Adipose tissue (tissue), 3 donors: Measurements from ENCODE around the gene MALT1. TPM values are rescaled to one million over a fixed set of nuclear protein-coding genes. Genes with fewer than 3 reads are reported as not detected.

Experiments used
- H3K27ac ChIP-seq: one replicate; pipeline ENCODE4 v1.5.1; 2013; ENCODE audit warnings: low read depth, low read length
- WGBS, 3 donors: extraction: QIAGEN DNeasy Blood & Tissue Kit; methylation state at CpG; one replicate each; pipeline ENCODE4 v1.1.7; 2013; 5-methylcytosine and 5-hydroxymethylcytosine counted together
- polyA plus RNA-seq, 3 donors: library from polyadenylated mRNA; stranded (reverse); fragments of 200-250 nt; gene quantifications; one replicate each; pipeline ENCODE4 v1.2.3, GENCODE V29; 2013
- donor health status: healthy with polysubstance abuse.
- donor health status: Bipolar disorder and iron deficiency.
- donor health status: healthy.

MALT1 gene
- polyA plus RNA-seq, 3 donors: 3.3 to 7.5 (median 6.8) TPM

DNA sequence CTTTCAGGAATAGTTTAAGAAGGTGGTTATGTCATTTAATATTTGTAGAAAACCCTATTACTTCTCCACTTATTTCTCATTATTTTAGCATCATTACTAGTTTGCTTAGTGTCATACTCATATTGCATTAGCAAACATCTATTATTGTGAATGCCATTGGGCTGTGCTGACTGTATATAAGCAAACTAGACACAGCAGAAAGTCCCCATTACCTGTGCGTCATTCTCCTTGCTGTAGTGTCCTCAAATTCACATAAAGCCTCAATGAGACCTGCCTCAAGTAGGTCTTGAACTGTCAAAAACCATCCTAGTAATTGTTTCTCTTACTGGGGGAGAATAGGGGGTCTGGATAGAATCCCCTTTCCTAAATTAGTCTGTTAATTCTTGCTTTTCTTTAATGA is 43.6 kb downstream of the MALT1 start:
- no peak overlapping the region for H3K27ac ChIP-seq
- WGBS, 3 donors: 97 to 100% (median 99%) methylated on average over 1 of the region's 1 CpG

DNA sequence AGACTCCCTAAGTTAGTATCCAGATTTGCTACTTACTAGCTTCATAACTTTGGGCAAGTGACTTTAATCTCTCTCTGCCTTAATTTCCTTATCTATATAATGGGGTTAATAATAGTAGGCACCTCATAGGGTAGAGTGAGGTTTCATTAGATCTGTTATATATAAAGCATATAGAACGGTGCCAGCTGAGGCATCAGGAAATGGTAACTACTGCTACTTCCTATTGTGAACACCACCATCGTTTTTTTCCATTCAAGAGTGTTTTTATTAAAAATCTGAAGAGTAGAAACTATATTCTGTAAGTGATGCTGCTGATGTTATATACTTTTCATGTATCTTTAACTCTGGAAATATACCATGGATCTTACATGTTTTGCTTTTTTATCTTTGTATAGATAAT is 44.3 kb downstream of the MALT1 start:
- H3K27ac ChIP-seq: no peak overlapping the region
- WGBS, 3 donors: 34 to 70% (median 50%) methylated on average over 2 of the region's 2 CpGs

DNA sequence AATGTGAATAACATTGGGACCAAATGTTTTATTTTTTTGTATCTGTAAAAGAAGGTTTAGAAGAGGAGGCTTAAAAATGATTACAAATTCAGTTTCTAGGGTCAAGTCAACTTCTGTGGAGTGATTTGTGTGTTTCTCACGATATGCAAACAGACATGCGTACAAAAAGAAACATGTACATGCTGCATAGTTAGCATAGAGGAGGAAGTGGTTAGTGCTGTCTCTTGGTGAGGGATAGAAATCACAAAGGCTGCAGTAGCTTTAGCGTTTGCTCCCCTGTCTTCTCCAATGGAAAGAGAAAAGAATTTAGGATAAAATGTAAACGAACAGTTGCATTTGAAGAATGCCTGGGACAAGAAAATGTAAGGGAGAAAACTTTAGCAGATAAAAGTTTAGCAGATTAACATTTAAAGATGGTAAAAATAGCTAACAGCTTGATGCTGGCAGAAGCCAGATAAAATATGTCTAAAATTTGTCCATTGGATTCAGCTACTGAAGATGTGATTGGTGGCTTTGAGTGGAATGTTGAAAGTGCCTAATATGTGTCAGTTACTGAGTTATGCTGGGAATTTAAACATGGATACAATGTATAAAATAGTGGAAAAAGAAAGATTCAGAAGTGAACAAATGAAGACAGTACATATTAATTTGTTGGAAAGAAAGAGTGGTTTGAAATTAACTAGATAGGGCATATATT is 44.9 kb downstream of the MALT1 start:
- WGBS, 3 donors: 43 to 77% (median 51%) methylated on average over 4 of the region's 4 CpGs
- no peak overlapping the region for H3K27ac ChIP-seq

DNA sequence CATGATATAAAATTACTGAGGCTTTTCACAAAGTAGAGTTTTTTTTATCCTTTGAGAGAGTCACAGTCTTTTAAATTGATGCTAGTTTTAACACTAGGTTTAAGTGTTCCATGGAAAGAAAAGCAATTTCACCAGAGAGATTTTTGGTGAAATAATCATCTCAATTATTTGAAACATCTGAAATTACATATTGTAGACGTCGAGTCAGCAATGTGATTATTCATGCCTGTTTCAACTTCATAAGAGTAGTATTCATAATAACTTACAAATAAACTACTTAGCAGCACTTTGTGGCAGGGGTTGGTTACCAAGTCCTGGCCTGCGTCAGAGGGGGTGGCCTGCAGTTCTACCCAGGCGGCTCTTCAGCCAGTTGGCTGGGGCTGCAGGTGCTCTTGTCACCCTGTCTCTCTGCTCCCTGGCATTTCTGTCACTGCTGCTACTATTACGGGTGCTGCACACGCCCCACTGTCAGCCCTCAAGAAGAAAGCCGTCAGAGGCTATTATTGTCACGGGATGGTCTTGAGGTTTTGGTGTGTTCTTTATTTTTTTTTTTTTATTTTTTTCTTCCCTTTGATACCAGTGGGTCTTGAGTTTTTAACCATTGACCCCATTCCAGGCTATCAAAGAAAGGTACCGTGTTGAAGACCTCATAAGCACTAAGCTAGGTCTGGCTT is 50.4 kb downstream of the MALT1 start:
- H3K27ac ChIP-seq: no peak overlapping the region
- 92 to 97% (median 96%) methylated on average over 9 of the region's 9 CpGs for WGBS, 3 donors

DNA sequence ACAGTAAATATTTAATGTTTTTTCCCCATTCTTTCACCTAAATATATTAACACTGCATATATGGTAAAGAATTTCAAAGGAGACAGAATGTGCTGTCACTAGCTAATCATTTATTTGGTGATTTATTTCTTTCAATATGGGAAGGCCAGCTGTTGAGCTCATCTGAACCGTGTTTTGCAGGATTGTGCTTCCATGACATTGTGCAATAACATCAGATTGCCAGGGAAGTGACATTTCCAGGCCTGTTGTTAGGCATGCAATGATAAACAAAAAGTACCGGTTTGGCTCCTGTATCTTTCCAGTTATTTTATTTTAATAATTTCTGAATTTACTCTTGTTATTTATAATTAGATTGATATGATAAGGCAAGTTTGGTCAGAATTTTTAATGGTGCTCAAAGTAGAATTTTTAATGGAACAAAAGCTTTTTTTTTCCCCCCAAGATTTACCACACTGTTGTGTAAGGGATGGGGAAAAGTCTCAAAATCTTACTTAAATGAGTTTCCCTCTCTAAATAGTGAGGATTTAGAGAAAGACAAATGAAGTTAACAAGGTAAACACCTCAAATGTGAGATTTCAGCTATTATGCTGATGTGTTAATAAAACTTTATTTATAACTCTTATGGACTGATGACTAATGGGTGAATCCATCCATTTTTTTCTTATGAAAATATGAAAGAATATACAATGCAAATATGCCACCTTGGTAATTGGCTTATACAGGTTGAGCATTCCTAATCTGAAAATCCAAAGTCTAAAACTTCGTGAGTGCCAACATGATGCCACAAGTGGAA is 52.7 kb downstream of the MALT1 start:
- 74 to 76% (median 75%) methylated on average over 3 of the region's 3 CpGs for WGBS, 3 donors
- no peak overlapping the region for H3K27ac ChIP-seq

DNA sequence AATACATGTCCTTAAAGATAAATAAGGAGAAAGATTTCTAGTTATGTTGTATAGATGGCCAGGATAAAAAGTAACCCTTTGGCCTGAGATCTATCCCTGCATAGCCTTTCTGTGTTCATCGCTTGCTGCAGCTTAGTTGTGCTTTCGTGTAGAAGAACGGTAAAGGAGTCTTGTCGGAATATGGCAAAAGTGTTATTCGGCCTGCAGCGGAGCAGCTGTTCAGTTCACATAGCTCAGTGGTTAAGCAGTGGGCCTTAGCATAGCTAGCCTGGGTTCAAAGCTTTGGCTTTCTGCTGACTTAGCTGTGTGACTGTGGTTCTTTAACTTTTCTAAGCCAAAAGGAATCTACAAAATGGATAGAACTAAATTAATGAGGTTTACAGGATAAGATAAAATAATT is 55.4 kb downstream of the MALT1 start:
- H3K27ac ChIP-seq: no peak overlapping the region
- WGBS, 3 donors: 97% methylated on average over 6 of the region's 6 CpGs

DNA sequence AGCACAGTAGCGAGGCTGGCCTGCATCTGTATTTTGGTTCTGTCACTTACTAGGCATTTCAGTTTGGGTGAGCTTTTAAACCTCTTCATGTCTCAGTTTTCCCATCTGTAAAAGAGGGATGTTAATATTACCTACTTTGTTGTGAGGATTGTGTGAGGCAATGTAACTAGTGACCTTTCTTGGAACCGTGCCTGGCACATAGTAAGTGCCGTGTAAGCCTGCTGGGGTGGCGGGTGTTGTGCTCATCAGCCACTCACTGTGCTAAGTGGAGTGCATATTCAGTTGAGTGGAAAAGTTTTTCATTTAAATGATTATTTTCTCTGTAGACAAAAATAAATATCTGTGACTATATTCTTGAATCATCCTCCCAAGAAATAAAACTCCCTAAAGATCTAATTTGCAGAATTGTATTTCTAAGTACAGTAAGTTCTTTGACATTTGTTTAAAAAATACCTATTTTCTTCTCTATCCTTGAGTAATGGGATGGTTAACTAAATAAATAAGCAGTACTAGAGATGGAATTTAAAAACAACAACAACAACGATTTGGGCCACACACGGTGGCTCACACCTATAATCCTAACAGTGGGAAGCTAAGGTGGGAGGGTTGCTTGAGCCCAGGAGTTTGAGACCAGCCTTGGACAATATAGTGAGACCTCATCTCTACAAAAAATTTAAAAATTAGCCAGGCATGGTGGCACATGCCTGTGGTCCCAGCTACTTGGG is 56.7 kb downstream of the MALT1 start:
- 90 to 92% (median 91%) methylated on average over 6 of the region's 6 CpGs for WGBS, 3 donors
- H3K27ac ChIP-seq: no peak overlapping the region

DNA sequence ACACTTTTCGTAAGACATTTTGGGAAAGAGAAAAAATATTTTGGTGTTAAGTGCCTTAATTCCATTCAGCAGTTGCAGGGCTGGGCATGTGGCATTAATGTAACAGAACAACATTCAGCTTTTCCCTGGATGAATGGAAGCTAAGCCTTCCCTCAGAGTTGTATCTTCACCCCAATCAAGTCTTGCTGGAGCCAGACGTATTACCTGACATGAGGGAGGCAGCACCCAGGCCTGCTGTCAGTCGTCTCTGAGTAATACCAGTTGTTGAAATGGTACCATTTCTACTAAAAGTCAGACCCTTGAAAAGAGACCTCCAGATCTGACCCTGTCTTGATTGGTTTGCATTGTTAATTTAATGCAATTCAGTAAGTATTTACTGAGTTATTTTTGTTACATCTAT is 57.5 kb downstream of the MALT1 start:
- H3K27ac ChIP-seq: no peak overlapping the region
- 80 to 98% (median 81%) methylated on average over 3 of the region's 3 CpGs for WGBS, 3 donors

DNA sequence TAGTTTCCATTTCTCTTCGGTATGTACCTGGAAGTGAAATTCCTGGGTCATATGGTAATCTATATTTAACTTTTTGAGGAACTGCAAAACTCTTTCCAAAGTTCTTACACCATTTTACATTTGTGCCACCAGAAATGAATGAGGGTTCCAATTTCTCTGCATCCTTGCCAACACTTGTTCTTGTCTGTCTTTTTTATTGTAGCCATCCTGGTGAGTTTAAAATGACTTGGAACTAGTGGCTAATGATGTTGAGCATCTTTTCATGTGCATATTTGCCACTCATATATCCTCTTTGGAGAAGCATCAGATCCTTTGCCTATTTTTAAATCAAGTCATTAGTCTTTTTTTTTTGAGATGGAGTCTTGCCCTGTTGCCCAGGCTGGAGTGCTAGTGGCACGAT is 59.4 kb downstream of the MALT1 start:
- WGBS, 3 donors: 87 to 92% (median 88%) methylated on average over 2 of the region's 2 CpGs
- H3K27ac ChIP-seq: no peak overlapping the region

DNA sequence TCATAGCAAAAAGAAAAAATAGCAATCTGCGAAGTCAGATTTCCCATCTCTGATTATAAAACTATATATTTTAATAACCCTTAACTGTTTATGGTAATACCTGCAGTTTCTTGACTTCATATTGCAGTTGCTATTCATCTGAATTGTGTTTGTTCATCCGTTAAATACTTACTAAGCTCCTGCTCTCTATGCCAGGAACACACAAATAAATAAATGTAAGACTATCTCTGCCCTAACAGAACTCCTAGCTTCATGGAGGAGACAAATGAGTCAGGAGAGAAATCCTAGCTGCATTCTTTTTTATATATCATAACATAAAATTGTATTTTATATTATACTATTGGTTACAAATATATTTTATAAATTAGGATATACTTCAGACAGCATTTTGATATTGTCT is 61.2 kb downstream of the MALT1 start:
- 80 to 96% (median 93%) methylated on average over 2 of the region's 2 CpGs for WGBS, 3 donors
- no peak overlapping the region for H3K27ac ChIP-seq

DNA sequence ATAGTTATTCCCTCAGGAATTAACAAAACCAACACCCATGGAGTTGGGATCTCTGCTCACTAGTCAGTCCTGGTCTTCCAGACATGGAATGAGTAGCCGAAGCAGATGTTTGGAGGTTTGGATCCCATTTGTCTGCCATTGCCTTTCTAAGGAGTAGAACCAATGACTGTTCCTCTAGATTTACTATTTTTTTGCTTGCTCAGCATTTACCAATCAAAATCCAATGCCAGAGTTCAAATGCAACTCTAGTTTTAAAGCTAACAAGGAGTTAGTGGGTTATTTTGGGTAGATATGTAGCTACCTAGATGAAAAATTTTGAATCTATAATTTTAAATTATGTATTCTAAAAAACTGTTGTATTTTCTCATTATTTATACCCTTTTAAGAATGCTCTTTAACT is 62.6 kb downstream of the MALT1 start:
- WGBS, 3 donors: 97 to 100% (median 98%) methylated on average over 1 of the region's 1 CpG

DNA sequence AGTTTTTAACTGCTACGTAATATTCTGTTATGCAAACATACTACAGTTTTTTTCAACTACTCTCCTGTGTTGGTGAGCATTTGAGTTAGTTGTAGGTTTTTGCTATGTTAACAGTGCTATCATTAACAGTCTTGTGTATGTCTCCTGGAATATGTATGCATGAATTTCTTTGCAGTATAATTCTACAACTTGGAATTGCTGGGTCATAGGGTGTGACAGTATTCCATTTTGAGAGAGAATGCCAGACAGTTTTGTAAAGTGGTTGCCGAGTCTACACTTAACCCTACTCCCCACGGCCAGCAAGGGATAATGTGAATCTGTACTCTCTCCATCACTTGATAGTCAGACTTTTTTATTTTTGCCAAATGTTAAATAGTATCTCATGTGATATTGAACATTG is 67.1 kb downstream of the MALT1 start:
- WGBS, 3 donors: 95% methylated on average over 3 of the region's 3 CpGs
- H3K27ac ChIP-seq: no peak overlapping the region

More for the DNA sequence above, 62.6 kb downstream of the MALT1 start:
- H3K27ac ChIP-seq: no peak overlapping the region

DNA sequence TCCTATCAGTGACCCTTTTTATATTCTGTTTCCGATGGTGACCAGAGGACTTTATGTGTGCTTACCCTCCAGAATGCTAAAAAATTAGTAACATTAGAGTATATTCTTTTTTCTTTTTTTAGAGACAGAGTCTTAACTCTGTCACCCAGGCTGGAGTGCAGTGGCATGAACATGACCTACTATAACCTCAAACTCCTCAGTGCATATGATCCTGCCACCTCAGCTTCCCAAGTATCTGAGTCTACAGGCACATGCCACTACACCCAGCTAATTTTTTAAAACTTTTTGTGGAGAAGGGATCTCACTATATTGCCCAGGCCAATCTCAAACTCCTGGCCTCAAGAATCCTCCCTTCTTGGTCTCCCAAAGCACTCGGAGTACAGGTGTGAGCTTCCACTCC is 74.6 kb downstream of the MALT1 start:
- WGBS, 3 donors: 92 to 100% (median 98%) methylated on average over 2 of the region's 2 CpGs
- no peak overlapping the region for H3K27ac ChIP-seq

DNA sequence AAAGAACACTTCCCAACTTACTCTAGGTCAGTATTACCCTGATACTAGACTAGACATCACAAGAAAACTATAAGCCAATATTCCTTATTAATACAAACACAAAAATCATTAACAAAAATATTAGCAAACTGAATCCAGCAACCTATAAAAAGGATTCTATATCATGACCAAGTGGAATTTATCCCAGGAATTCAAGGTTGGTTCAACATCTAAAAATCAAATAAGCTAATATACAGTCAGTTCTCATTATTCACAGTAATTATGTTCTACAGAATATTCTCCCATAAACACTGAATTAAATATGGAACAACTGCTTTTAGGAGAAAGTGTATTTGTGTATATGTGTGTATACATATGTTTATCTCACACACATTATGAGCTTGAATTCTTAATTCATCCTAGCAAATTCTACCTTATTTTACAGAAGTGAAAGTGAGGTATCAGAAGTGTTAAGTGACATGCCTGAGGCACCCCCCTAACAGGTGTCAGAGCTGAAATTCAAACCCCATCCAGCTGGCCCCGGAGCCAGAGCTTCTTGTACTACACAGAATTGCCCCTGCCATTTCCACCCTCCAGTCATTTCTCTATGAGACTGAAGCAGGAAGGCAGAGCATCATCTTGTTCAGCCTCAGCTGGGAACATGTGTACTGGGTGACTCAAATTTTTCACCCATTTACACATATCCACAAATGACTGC is 77.8 kb downstream of the MALT1 start:
- whole genome bisulfite sequencing, 3 donors: 93 to 100% (median 95%) methylated on average over 1 of the region's 1 CpG
- H3K27ac ChIP-seq: no peak overlapping the region

DNA sequence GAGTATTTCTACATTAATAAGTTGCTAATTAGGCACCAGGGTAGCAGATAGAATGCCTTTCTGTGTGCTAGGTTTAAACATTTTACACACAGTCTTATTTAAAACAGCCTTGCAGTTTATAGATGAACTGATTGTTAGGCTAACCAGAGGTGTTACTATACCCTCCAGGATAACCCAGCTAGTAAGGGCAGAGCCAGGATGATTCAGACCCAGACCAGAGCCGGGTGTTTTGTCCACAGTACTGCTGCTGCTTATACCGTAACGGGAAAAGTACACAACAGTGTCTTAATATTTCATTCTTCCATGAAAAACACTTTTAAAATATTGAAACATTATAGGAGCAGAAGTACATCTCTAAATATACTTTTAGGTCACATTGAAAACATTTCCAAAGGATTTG is 82.7 kb downstream of the MALT1 start:
- WGBS, 3 donors: 67 to 85% (median 81%) methylated on average over 3 of the region's 3 CpGs
- no peak overlapping the region for H3K27ac ChIP-seq

DNA sequence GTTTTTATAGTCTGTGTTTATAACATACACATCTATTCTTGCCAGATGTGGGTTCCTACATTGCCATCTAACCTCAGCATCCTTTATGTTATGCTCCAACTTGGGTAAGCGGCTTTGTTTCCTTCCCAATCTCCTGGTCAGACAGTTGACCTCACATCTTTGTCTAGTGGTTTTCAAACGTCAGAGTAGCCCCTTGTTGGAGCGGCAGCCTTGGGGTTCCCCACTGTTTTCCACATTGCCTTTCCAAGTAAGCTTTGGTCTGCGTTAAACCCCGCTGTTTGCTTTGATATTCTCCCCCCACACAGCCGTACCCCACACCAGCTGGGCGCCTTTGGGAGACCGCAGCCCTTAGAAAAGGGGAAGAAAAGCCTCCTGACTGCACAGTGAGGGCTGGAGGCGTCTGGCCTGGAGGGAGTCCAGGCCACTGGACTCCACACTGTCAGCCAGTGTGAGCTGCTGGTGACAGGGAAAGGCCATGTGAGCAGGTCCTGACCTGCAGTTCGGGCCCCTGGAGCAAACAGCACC is 83.3 kb downstream of the MALT1 start:
- no peak overlapping the region for H3K27ac ChIP-seq
- WGBS, 3 donors: 39 to 53% (median 43%) methylated on average over 10 of the region's 10 CpGs

DNA sequence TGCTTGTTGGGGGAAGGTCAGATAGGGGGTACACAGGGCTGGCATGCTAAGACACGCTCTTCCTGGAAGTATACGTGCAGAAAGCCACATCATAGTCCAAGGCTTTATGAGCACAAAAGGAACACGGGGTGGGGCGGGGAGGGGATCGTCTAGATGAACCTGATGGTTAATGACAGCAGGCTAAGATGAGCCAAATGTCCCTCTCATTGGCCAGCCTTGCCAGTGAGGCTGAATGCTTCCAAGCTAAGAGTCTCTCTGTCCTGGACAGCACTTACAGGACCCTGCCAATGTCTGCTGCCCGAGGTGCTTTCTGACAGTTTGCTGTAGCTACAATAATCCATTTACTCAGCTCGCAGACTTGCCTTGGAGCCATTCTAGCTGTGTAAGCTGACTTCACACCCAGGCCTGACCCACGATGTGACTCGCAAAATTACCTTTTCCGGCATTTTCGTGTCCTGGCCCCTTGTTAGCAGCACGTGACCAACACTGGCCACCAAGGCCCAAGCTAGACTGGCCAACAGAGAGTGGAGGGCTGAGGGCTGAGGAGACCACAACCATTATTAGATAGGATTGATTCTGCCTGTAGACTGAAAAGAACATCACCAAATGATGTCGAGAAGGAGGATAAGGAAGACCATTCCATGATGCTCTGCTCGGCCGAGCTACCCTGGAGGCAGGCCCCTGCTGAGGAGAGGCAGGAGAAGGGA is 84.2 kb downstream of the MALT1 start:
- H3K27ac ChIP-seq: no peak overlapping the region
- 84 to 86% (median 84%) methylated on average over 15 of the region's 15 CpGs for WGBS, 3 donors
